Loucy (cell line): ENCODE measurements around the gene USP5.

Source experiments
- H2AFZ ChIP-seq: fragments of 200-600 bp; sonication (generic); 2 replicates; pipeline ENCODE4 v1.6.0; 2016; ENCODE audit warnings: antibody characterized with exemption, mild to moderate bottlenecking, low read length, moderate library complexity
- H3F3A ChIP-seq: fragments of 200-600 bp; 2 replicates; pipeline ENCODE4 v1.6.0; 2016; ENCODE audit warnings: antibody characterized with exemption, low read depth, mild to moderate bottlenecking
- H3K27me3 ChIP-seq: fragments of 200-600 bp; sonication (generic); 2 replicates; pipeline ENCODE4 v1.6.1; 2014; ENCODE audit warnings: low read length, mild to moderate bottlenecking; ENCODE audit not compliant: insufficient read depth, poor library complexity, severe bottlenecking
- H3K36me3 ChIP-seq: fragments of 200-600 bp; sonication (generic); 2 replicates; pipeline ENCODE4 v1.6.1; 2016; ENCODE audit warnings: low read length; ENCODE audit not compliant: insufficient read depth
- H3K4me1 ChIP-seq: fragments of 200-600 bp; sonication (generic); 2 replicates; pipeline ENCODE4 v1.5.1; 2014; ENCODE audit warnings: low read length, mild to moderate bottlenecking; ENCODE audit not compliant: insufficient read depth, poor library complexity, severe bottlenecking
- H3K4me2 ChIP-seq: fragments of 200-600 bp; sonication (generic); 2 replicates; pipeline ENCODE4 v1.6.0; 2014; ENCODE audit warnings: antibody characterized with exemption, low read length, low read depth, mild to moderate bottlenecking; ENCODE audit not compliant: poor library complexity, severe bottlenecking
- H3K4me3 ChIP-seq: fragments of 200-600 bp; sonication (generic); 2 replicates; pipeline ENCODE4 v1.5.1; 2014; ENCODE audit warnings: low read length, mild to moderate bottlenecking, mixed read lengths; ENCODE audit not compliant: poor library complexity, severe bottlenecking
- H3K79me2 ChIP-seq: fragments of 200-600 bp; sonication (generic); 2 replicates; pipeline ENCODE4 v1.6.1; 2014; ENCODE audit warnings: low read length; ENCODE audit not compliant: insufficient read depth
- H3K9ac ChIP-seq: fragments of 200-600 bp; sonication (generic); 2 replicates; pipeline ENCODE4 v1.6.0; 2014; ENCODE audit warnings: mild to moderate bottlenecking, low read depth, low read length, moderate library complexity; ENCODE audit not compliant: poor library complexity, severe bottlenecking
- H3K9me2 ChIP-seq: fragments of 200-600 bp; sonication (generic); replicated peaks from 2 replicates; pipeline ENCODE4 v1.6.1; 2016; ENCODE audit warnings: low read depth, low read length, mixed read lengths
- H3K9me3 ChIP-seq: fragments of 200-600 bp; sonication (generic); 2 replicates; pipeline ENCODE4 v1.6.1; 2014; ENCODE audit warnings: mild to moderate bottlenecking, antibody characterized with exemption, low read length, low read depth; ENCODE audit not compliant: insufficient read depth
- H4K20me1 ChIP-seq: fragments of 200-600 bp; sonication (generic); 2 replicates; pipeline ENCODE4 v1.6.0; 2014; ENCODE audit warnings: antibody characterized with exemption, low read length, mild to moderate bottlenecking; ENCODE audit not compliant: insufficient read depth, poor library complexity, severe bottlenecking
- EZH2phosphoT487 ChIP-seq: fragments of 200-600 bp; IDR thresholded peaks from 2 replicates; pipeline ENCODE4 v1.6.1; 2018; ENCODE audit warnings: antibody characterized with exemption, mild to moderate bottlenecking, moderate library complexity, borderline replicate concordance
- TF ChIP-seq, protein P1 (sequence below): fragments of 200-600 bp; sonication (generic); conservative IDR thresholded peaks from 2 replicates; pipeline ENCODE4 v1.5.1; 2014; ENCODE audit warnings: mild to moderate bottlenecking, antibody characterized with exemption, low read length

The USP5 gene

GRCh38 chr12:6831450-6831995, 20.4 kb upstream of the USP5 start:
- no peak overlapping the region for H3K4me2 ChIP-seq
- H3K4me1 ChIP-seq, result peaks cover 21% of the 10 kb centered on the region
- peaks cover 11% of the 10 kb centered on the region; the same call in 1 of the 2 replicates for H3K36me3 ChIP-seq
- TF ChIP-seq, protein P1, sequence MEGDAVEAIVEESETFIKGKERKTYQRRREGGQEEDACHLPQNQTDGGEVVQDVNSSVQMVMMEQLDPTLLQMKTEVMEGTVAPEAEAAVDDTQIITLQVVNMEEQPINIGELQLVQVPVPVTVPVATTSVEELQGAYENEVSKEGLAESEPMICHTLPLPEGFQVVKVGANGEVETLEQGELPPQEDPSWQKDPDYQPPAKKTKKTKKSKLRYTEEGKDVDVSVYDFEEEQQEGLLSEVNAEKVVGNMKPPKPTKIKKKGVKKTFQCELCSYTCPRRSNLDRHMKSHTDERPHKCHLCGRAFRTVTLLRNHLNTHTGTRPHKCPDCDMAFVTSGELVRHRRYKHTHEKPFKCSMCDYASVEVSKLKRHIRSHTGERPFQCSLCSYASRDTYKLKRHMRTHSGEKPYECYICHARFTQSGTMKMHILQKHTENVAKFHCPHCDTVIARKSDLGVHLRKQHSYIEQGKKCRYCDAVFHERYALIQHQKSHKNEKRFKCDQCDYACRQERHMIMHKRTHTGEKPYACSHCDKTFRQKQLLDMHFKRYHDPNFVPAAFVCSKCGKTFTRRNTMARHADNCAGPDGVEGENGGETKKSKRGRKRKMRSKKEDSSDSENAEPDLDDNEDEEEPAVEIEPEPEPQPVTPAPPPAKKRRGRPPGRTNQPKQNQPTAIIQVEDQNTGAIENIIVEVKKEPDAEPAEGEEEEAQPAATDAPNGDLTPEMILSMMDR, result no peak
- TF ChIP-seq EZH2phosphoT487, result no peak
- no peaks in the 10 kb centered on the region for H3K9me3 ChIP-seq
- no peaks in the 10 kb centered on the region for H3F3A ChIP-seq
- H3K9me2 ChIP-seq, result no peaks in the 10 kb centered on the region
- H3K79me2 ChIP-seq, result peaks cover 25% of the 10 kb centered on the region; the same call in 1 of the 2 replicates
- H4K20me1 ChIP-seq, result no peaks in the 10 kb centered on the region
- H3K9ac ChIP-seq, result no peak overlapping the region
- no peak overlapping the region for H3K4me3 ChIP-seq
- H2AFZ ChIP-seq, result no peak overlapping the region
- H3K27me3 ChIP-seq, result no peaks in the 10 kb centered on the region

DNA sequence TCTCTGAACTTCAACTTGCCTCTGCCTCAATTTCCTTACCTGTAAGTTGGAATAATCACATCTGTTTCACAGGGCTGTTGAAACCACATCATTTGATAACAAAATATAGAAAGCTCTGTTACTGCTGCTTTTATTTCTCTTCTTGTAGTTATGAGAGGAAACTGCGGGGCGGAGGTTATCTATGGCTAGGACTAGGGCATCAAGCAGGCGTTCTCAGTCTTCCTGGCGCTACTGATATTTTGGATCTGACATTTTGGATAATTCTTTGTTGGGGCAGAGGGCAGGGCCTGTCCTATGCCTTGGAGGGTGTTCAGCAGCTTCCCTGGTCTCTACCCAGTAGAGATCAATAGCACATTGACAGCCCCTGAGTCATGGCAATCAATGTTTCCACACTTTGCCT, 19.8 kb upstream of the USP5 start:
- Histone ChIP-seq H3K4me2 (no peak overlapping the region), H3K27me3 (no peaks in the 10 kb centered on the region), H2AFZ (no peak overlapping the region), H3K9me2 (no peaks in the 10 kb centered on the region), H3K9me3 (no peaks in the 10 kb centered on the region), H3K4me1 (peaks cover 18% of the 10 kb centered on the region), H4K20me1 (no peaks in the 10 kb centered on the region), H3K36me3 (peaks cover 11% of the 10 kb centered on the region; the same call in 1 of the 2 replicates), H3F3A (no peaks in the 10 kb centered on the region), H3K79me2 (peaks cover 25% of the 10 kb centered on the region; the same call in 1 of the 2 replicates), H3K9ac (no peak overlapping the region), H3K4me3 (no peak overlapping the region)
- no peak for TF ChIP-seq EZH2phosphoT487
- TF ChIP-seq, protein P1, result no peak

DNA sequence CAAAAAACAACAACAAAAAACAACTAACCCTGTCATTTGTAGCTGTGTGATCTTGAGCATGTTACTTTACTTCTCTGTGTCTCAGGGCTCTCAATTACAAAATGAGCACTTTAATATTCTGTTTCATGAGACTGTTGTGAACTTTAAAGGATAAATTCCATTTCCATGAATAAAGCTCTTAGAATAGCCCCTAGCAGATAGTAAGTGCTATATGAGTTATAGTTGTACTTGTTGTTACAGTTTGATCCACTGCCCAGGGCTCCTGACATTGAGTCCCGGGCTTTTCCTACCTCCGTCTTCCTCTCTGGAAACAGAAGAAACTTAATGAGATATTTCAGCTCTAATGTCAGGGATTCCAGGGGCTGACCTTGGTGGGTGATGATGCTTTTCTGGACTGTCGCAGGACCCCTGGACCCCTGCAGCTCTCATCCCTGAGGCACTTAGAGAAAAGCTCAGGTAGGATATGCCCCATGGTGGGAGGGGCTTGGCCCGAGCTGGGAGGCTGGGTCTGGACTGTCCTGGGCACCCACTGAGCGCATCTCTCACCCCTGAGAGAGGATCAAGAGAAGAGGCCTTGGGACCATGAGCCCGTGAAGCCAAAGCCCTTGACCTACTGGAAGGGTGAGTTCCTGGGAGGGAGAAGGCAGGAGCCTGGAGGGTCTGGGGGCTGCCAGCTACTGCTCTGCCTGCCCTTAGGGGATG, 18.6 kb upstream of the USP5 start:
- no peaks in the 10 kb centered on the region for H3K27me3 ChIP-seq
- no peaks in the 10 kb centered on the region for H3K9me3 ChIP-seq
- no peak overlapping the region for H3K4me3 ChIP-seq
- TF ChIP-seq EZH2phosphoT487, result no peak
- TF ChIP-seq, protein P1, result no peak
- peaks cover 11% of the 10 kb centered on the region; the same call in 1 of the 2 replicates for H3K36me3 ChIP-seq
- H3K9me2 ChIP-seq, result no peaks in the 10 kb centered on the region
- H3K4me2 ChIP-seq, result no peak overlapping the region
- H3K9ac ChIP-seq, result no peak overlapping the region
- H2AFZ ChIP-seq, result no peak overlapping the region
- peaks cover 13% of the 10 kb centered on the region for H3K4me1 ChIP-seq
- H4K20me1 ChIP-seq, result no peaks in the 10 kb centered on the region
- peaks cover 20% of the 10 kb centered on the region; the same call in 1 of the 2 replicates for H3K79me2 ChIP-seq
- H3F3A ChIP-seq, result no peaks in the 10 kb centered on the region
